SK-N-SH (cell line): ENCODE results near the gene ZNF577. TPM values are rescaled to one million over a fixed set of nuclear protein-coding genes. Genes with fewer than 3 reads are reported as not detected.

Experiments
- polyA plus RNA-seq, 3 experiments: library from polyadenylated mRNA; depleted of rRNA; stranded (reverse); fragments of >200 nt; gene quantifications; 2 replicates each; pipeline ENCODE4 v1.2.3, GENCODE V29; 2012

Gene ZNF577
- polyA plus RNA-seq, 1 of the 3 experiments (the other 2 are of a cell fraction), result 6.8 TPM

Other genes starting within 250 kb of the ZNF577 start
- 0.03 TPM in 1 of 2 replicates, not detected in the other for gene SIGLEC14, start 241.1 kb downstream of the ZNF577 start, polyA plus RNA-seq (2012; rRNA removed)
- gene SPACA6, start 194.6 kb downstream of the ZNF577 start, polyA plus RNA-seq (2012; rRNA removed), result 12.6 and 15.8 TPM in 2 replicates
- not detected in 2 replicates for gene HAS1, start 164.0 kb downstream of the ZNF577 start, polyA plus RNA-seq (2012; rRNA removed)
- 0.03 TPM in 1 of 2 replicates, not detected in the other for gene FPR1, start 136.1 kb downstream of the ZNF577 start, polyA plus RNA-seq (2012; rRNA removed)
- gene FPR2, start 126.8 kb downstream of the ZNF577 start, polyA plus RNA-seq (2012; rRNA removed), result not detected in 2 replicates
- gene FPR3, start 92.8 kb downstream of the ZNF577 start, polyA plus RNA-seq (2012; rRNA removed), result 0.02 and 0.05 TPM in 2 replicates
- gene ZNF649, start 17.1 kb upstream of the ZNF577 start, polyA plus RNA-seq (2012; rRNA removed), result 1.5 and 2.7 TPM in 2 replicates
- gene ZNF613, start 39.5 kb upstream of the ZNF577 start, polyA plus RNA-seq (2012; rRNA removed), result 2.2 and 3.1 TPM in 2 replicates
- gene ZNF350, start 98.9 kb upstream of the ZNF577 start, polyA plus RNA-seq (2012; rRNA removed), result 3.4 and 4.1 TPM in 2 replicates
- 1.6 and 3.0 TPM in 2 replicates for gene ZNF615, start 120.3 kb upstream of the ZNF577 start, polyA plus RNA-seq (2012; rRNA removed)
- gene ZNF614, start 140.4 kb upstream of the ZNF577 start, polyA plus RNA-seq (2012; rRNA removed), result 2.8 and 3.6 TPM in 2 replicates
- gene ZNF432, start 160.9 kb upstream of the ZNF577 start, polyA plus RNA-seq (2012; rRNA removed), result 2.9 and 3.9 TPM in 2 replicates
- gene ZNF841, start 207.8 kb upstream of the ZNF577 start, polyA plus RNA-seq (2012; rRNA removed), result 3.8 and 5.1 TPM in 2 replicates